ENCODE results near the gene ALDH1A3. TPM values are rescaled to one million over a fixed set of nuclear protein-coding genes. Genes with fewer than 3 reads are reported as not detected.
"Not testable (repeated sequence)": the region's sequence is repeated elsewhere in the genome, so short reads cannot be mapped to it uniquely, and the experiment has no call there.

ALDH1A3 gene
- total RNA-seq, 1 donor from 2014 or later: 666 TPM

DNA sequence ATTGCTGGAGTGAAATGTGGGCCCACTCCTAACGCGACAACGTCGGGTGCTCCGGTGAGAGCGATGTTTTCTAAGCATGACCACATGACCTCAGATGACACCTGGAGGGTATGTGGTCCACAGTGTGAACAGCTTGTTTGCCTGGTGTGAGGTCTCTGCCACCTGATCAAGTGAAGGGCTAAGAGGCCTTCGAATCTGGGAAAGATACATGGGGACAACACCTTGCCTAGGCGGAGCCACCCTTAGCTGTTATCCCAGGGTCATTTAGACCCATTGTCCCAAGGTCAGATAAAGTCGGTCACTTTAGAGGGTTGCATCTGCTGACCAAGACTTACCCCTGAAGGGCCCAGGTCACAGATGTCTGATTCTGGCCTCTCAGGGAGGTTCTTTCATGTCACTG, 34.9 kb upstream of the ALDH1A3 start:
- no peak overlapping the region for H3K4me3 ChIP-seq (ENCODE audit: low read depth, low read length)
- H3K27me3 ChIP-seq (ENCODE audit: control insufficient read depth, insufficient read depth, low read length): no peaks in the 10 kb centered on the region
- no peaks in the 10 kb centered on the region for H3K36me3 ChIP-seq (ENCODE audit: control insufficient read depth, insufficient read depth, low read length)
- DNase-seq (ENCODE audit: low read depth) (no peak), FAIRE-seq (no peak)
- TF ChIP-seq, protein P1, sequence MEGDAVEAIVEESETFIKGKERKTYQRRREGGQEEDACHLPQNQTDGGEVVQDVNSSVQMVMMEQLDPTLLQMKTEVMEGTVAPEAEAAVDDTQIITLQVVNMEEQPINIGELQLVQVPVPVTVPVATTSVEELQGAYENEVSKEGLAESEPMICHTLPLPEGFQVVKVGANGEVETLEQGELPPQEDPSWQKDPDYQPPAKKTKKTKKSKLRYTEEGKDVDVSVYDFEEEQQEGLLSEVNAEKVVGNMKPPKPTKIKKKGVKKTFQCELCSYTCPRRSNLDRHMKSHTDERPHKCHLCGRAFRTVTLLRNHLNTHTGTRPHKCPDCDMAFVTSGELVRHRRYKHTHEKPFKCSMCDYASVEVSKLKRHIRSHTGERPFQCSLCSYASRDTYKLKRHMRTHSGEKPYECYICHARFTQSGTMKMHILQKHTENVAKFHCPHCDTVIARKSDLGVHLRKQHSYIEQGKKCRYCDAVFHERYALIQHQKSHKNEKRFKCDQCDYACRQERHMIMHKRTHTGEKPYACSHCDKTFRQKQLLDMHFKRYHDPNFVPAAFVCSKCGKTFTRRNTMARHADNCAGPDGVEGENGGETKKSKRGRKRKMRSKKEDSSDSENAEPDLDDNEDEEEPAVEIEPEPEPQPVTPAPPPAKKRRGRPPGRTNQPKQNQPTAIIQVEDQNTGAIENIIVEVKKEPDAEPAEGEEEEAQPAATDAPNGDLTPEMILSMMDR (IDR thresholded peaks at IDR 0.05; ENCODE audit: insufficient read depth, low read length, severe bottlenecking): no peak

DNA sequence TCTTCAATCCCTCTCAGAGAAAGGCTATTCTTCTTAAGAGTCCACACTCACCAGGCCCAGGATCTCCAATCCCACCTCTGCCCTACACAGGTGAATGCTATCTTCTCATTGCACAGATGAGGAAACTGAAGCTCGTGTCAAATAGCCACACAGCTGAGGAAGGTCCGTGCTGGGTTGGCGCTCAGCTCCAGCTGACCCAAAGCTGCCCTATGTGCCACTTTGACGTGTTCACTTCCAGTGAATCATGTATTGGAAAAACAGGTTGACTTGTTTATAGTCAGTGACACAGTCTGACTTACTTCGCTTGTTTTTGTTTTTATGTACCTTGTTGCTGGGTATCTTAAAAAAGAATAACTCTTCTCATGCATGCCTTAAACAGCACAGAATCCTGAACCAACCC, 32.4 kb upstream of the ALDH1A3 start:
- Histone ChIP-seq H3K27me3 (ENCODE audit: control insufficient read depth, insufficient read depth, low read length) (no peaks in the 10 kb centered on the region), H3K36me3 (ENCODE audit: control insufficient read depth, insufficient read depth, low read length) (no peaks in the 10 kb centered on the region), H3K4me3 (ENCODE audit: low read depth, low read length) (no peak overlapping the region)
- no peak for DNase-seq (ENCODE audit: low read depth)
- no peak for FAIRE-seq
- TF ChIP-seq, protein P1 (IDR thresholded peaks at IDR 0.05; ENCODE audit: insufficient read depth, low read length, severe bottlenecking): no peak

DNA sequence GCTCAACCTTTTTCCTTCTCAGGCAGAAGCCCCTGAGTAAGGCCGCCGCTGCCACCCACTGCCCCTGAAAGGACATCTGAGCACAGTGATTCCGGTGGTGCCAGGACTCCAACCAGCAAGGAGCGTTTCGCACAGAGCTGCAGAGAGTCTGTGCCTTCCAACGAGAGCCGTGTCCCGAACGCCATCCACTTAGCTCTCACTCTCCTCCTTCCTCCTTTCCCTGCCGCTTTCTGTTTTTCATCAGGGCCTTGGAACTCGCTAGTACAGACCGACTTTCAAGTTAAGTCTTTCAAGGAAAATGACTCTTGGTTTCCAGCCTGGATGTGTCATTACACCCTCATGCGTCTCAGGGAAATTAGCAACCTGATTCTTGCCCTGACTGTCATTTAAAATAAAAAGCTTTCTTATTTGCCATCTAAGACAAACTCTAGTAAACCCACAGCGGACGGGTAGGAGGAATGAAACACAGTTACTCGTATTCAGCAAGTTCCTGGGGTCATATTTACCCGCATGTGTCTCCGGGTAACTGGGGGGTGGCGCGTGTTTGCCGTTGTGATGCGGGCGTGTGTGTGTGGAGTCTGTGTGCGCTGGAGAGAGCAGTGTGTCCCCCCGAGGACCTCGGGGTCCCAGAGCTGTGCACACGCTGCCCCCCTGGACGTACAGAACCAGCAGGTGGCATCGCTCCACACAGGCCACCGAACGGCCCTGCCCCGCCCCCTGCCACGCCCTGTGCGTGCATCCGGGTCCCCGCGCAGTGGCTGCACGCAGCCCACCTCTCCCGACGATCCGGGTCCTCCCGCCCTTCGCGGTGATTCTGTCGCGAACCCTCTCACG, 30.4 kb upstream of the ALDH1A3 start:
- TF ChIP-seq, protein P1 (IDR thresholded peaks at IDR 0.05; ENCODE audit: insufficient read depth, low read length, severe bottlenecking): peak; percentile 67
- FAIRE-seq: no peak
- Histone ChIP-seq H3K36me3 (ENCODE audit: control insufficient read depth, insufficient read depth, low read length) (no peaks in the 10 kb centered on the region), H3K27me3 (ENCODE audit: control insufficient read depth, insufficient read depth, low read length) (no peaks in the 10 kb centered on the region), H3K4me3 (ENCODE audit: low read depth, low read length) (peak overlapping the region; percentile 64)
- peak; percentile 47 for DNase-seq (ENCODE audit: low read depth)

DNA sequence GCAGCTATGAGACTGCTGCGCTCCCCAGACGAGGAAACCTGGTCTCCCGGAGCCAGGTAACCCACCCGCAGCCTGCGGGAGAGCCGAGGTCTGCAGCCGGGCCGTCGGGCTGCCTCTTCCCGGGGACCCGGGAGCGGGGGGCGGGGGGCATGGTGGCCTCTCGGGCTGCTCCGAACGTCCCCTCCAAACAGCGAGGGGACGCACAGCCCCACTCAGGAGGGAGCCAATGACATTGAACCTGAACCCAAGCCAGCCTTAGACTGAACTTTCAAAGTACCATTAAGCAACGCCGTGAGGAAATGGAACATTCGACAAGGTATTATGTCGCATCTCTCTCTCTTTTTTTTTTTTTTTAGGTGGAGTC, 29.8 kb upstream of the ALDH1A3 start:
- Histone ChIP-seq H3K36me3 (ENCODE audit: control insufficient read depth, insufficient read depth, low read length) (no peaks in the 10 kb centered on the region), H3K27me3 (ENCODE audit: control insufficient read depth, insufficient read depth, low read length) (no peaks in the 10 kb centered on the region), H3K4me3 (ENCODE audit: low read depth, low read length) (peak overlapping the region; percentile 64)
- FAIRE-seq: no peak
- TF ChIP-seq, protein P1 (IDR thresholded peaks at IDR 0.05; ENCODE audit: insufficient read depth, low read length, severe bottlenecking): no peak
- DNase-seq (ENCODE audit: low read depth): no peak

DNA sequence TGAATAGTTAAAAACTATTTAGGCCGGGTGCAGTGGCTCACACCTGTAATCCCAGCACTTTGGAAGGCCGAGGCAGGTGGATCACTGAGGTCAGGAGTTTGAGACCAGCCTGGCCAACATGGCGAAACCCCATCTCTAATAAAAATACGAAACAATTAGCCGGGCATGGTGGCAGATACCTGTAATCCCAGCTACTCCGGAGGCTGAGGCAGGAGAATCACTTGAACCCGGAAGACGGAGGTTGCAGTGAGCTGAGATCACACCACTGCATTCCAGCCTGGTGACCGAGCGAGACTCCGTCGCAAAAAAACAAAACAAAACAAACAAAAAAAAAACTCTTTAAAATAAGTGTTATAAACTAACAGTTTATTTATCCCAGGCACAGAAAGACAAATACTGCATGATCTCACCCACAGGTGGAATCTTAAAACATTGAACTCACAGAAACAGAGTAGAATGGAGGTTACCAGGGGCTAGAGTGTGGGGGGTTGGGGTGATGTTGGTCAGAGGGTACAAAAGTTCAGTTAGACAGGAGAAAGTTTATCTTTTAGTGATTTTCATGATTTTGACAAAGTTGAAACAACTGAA, 28.1 kb upstream of the ALDH1A3 start:
- not testable (repeated sequence) for H3K36me3 ChIP-seq (ENCODE audit: control insufficient read depth, insufficient read depth, low read length); H3K4me3 ChIP-seq (ENCODE audit: low read depth, low read length); H3K27me3 ChIP-seq (ENCODE audit: control insufficient read depth, insufficient read depth, low read length); FAIRE-seq; DNase-seq (ENCODE audit: low read depth)

DNA sequence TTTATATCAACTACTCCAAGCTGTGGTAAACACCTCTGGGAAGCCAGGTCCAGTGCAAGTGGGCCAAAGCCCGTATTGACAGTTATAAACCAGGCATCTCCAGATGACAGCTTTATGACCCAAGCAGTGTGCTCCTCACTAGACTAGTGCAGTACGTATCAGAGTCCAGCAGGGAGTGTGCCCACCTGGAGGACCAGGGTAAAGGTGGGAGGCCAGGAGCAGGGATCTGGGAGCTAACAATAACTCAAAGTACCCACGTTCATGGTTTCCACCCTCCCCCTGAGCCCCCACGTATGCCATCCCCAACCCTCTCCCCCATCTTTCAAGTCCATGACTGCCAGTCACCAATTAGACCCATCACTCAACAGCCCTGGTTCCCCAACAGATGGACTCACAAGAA, 27.0 kb upstream of the ALDH1A3 start:
- DNase-seq (ENCODE audit: low read depth) (no peak), FAIRE-seq (no peak)
- Histone ChIP-seq H3K36me3 (ENCODE audit: control insufficient read depth, insufficient read depth, low read length) (no peaks in the 10 kb centered on the region), H3K27me3 (ENCODE audit: control insufficient read depth, insufficient read depth, low read length) (no peaks in the 10 kb centered on the region), H3K4me3 (ENCODE audit: low read depth, low read length) (no peak overlapping the region)
- TF ChIP-seq, protein P1 (IDR thresholded peaks at IDR 0.05; ENCODE audit: insufficient read depth, low read length, severe bottlenecking): no peak
